ENCODE data around the gene LYPD4. TPM values are rescaled to one million over a fixed set of nuclear protein-coding genes. Genes with fewer than 3 reads are reported as not detected.

Gene LYPD4
- total RNA-seq, 1 experiment from 2014 or later = not detected

GRCh38 chr19:41815301-41815700, 29.2 kb downstream of the LYPD4 start:
- BruUV-seq (replicated peaks) = no TSS peak
- ATAC-seq = no peak

GRCh38 chr19:41813911-41814310, 30.6 kb downstream of the LYPD4 start:
- H3K36me3 ChIP-seq (ENCODE audit: low read depth, low read length) = no peaks in the 10 kb centered on the region
- H3K4me3 ChIP-seq (ENCODE audit: low read length) = no peak overlapping the region
- no peak for TF ChIP-seq EZH2 (IDR thresholded peaks at IDR 0.05; ENCODE audit: low read length, unreplicated experiment)
- TF ChIP-seq CTCF (conservative IDR thresholded peaks at IDR 0.05; ENCODE audit: low read depth, low read length) = no peak
- no peak for TF ChIP-seq EZH2phosphoT487 (IDR thresholded peaks at IDR 0.05; ENCODE audit: borderline replicate concordance, low read length)
- intact Hi-C loops (cut with micrococcal nuclease) = no loop called here
- H3K27me3 ChIP-seq (ENCODE audit: low read length) = no peaks in the 10 kb centered on the region
- no peak overlapping the region for H3K9ac ChIP-seq (ENCODE audit: low read length)
- no peak overlapping the region for H3K4me2 ChIP-seq (ENCODE audit: low read length)
- no TSS peak for BruUV-seq (replicated peaks)
- no peaks in the 10 kb centered on the region for H3F3A ChIP-seq (ENCODE audit: low read length, unreplicated experiment)
- CTCF ChIA-PET = no interaction called here
- H2AFZ ChIP-seq (ENCODE audit: low read length) = no peak overlapping the region
- no peak for ATAC-seq
- H3K9me3 ChIP-seq (ENCODE audit: low read length) = no peaks in the 10 kb centered on the region
- no peaks in the 10 kb centered on the region for H3K9me2 ChIP-seq (replicated peaks; ENCODE audit: low read length)
- no peaks in the 10 kb centered on the region for H3K79me2 ChIP-seq (ENCODE audit: low read length)
- H4K20me1 ChIP-seq (ENCODE audit: low read length) = no peaks in the 10 kb centered on the region
- no peak for DNase-seq
- POLR2A ChIA-PET (ENCODE audit: unreplicated experiment) = no interaction called here
- no peak overlapping the region for H3K27ac ChIP-seq (ENCODE audit: low read length)
- no peaks in the 10 kb centered on the region for H3K4me1 ChIP-seq (ENCODE audit: insufficient read depth, low read length)

More at GRCh38 chr19:41815301-41815700, 29.2 kb downstream of the LYPD4 start:
- no peak overlapping the region for H3K4me2 ChIP-seq (ENCODE audit: low read length)
- H3K36me3 ChIP-seq (ENCODE audit: low read depth, low read length) = no peaks in the 10 kb centered on the region
- H3F3A ChIP-seq (ENCODE audit: low read length, unreplicated experiment) = no peaks in the 10 kb centered on the region
- H3K9me2 ChIP-seq (replicated peaks; ENCODE audit: low read length) = no peaks in the 10 kb centered on the region
- intact Hi-C loops (cut with micrococcal nuclease) = no loop called here
- H3K27me3 ChIP-seq (ENCODE audit: low read length) = no peaks in the 10 kb centered on the region
- no peaks in the 10 kb centered on the region for H3K9me3 ChIP-seq (ENCODE audit: low read length)
- POLR2A ChIA-PET (ENCODE audit: unreplicated experiment) = no interaction called here
- no peak overlapping the region for H2AFZ ChIP-seq (ENCODE audit: low read length)
- no peaks in the 10 kb centered on the region for H3K4me1 ChIP-seq (ENCODE audit: insufficient read depth, low read length)
- TF ChIP-seq CTCF (conservative IDR thresholded peaks at IDR 0.05; ENCODE audit: low read depth, low read length) (no peak), EZH2phosphoT487 (IDR thresholded peaks at IDR 0.05; ENCODE audit: borderline replicate concordance, low read length) (no peak)
- CTCF ChIA-PET = no interaction called here
- no peak overlapping the region for H3K27ac ChIP-seq (ENCODE audit: low read length)
- no peaks in the 10 kb centered on the region for H4K20me1 ChIP-seq (ENCODE audit: low read length)
- H3K9ac ChIP-seq (ENCODE audit: low read length) = no peak overlapping the region
- DNase-seq = no peak
- no peaks in the 10 kb centered on the region for H3K79me2 ChIP-seq (ENCODE audit: low read length)
- H3K4me3 ChIP-seq (ENCODE audit: low read length) = no peak overlapping the region

- H3K27ac ChIP-seq (ENCODE audit: low read length) = no peak overlapping the region
- no peaks in the 10 kb centered on the region for H3K79me2 ChIP-seq (ENCODE audit: low read length)
- H3F3A ChIP-seq (ENCODE audit: low read length, unreplicated experiment) = no peaks in the 10 kb centered on the region
- no peaks in the 10 kb centered on the region for H3K36me3 ChIP-seq (ENCODE audit: low read depth, low read length)
- DNase-seq = no peak
- CTCF ChIA-PET = no interaction called here
- H4K20me1 ChIP-seq (ENCODE audit: low read length) = no peaks in the 10 kb centered on the region
- H3K9me3 ChIP-seq (ENCODE audit: low read length) = no peaks in the 10 kb centered on the region
- no TSS peak for BruUV-seq (replicated peaks)
- ATAC-seq = no peak
- no peaks in the 10 kb centered on the region for H3K9me2 ChIP-seq (replicated peaks; ENCODE audit: low read length)
- TF ChIP-seq CTCF (conservative IDR thresholded peaks at IDR 0.05; ENCODE audit: low read depth, low read length) (no peak), EZH2phosphoT487 (IDR thresholded peaks at IDR 0.05; ENCODE audit: borderline replicate concordance, low read length) (no peak), EZH2 (IDR thresholded peaks at IDR 0.05; ENCODE audit: low read length, unreplicated experiment) (no peak)
- POLR2A ChIA-PET (ENCODE audit: unreplicated experiment) = no interaction called here
- H2AFZ ChIP-seq (ENCODE audit: low read length) = no peak overlapping the region
- H3K27me3 ChIP-seq (ENCODE audit: low read length) = no peaks in the 10 kb centered on the region
- intact Hi-C loops (cut with micrococcal nuclease) = no loop called here
- H3K9ac ChIP-seq (ENCODE audit: low read length) = no peak overlapping the region
- no peaks in the 10 kb centered on the region for H3K4me1 ChIP-seq (ENCODE audit: insufficient read depth, low read length)
- H3K4me2 ChIP-seq (ENCODE audit: low read length) = no peak overlapping the region
- H3K4me3 ChIP-seq (ENCODE audit: low read length) = no peak overlapping the region
These were observed 32.5 kb downstream of the LYPD4 start for GRCh38 chr19:41811981-41812380.
